HPDE6-E6E7 (cell line): ENCODE data around the gene TSPYL1.
"Not testable (repeated sequence)": the region's sequence is repeated elsewhere in the genome, so short reads cannot be mapped to it uniquely, and the experiment has no call there.

Source experiments
- DNase-seq: peaks from one replicate; pipeline ENCODE4 v3.0.0; 2011; ENCODE audit warnings: missing footprints; ENCODE audit errors: extremely low spot score

The TSPYL1 gene

DNA sequence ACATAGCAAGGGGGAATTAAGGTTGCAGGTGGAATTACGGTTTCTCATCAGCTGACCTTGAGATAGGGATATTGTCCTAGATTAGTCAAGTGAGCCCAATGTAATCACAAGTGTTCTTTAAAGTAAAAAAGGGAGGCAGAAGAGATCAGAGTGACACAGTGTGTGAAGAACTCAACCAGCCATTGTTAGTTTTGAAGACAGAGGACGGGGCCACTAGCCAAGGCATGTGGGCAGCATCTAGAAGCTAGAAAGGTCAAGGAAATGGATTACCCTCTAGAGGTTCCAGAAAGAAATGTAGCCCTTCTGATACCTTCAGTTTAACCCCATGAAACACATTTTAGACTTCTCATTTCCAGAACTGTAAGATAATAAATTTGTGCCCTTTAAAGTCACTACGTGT is 18.5 kb upstream of the TSPYL1 start:
- DNase-seq, result no peak

DNA sequence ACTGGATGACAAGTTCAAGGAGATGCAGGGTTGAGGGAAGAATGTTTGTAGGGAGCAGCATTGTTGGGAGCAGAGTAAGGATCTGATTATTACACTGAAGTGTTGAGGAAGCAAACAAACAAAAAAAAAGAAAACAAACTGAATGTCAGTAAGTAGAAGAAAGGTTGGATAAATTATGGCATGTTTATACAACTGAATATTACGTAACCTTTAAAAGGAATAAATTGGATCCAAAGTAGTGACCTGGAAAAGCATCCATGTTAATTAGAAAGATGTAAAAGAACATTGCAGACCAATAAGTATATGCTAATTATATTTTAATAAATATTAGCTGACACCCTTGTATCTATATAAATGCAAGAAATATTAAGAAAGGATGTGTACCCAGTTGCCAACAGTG is 12.8 kb upstream of the TSPYL1 start:
- DNase-seq, result no peak

DNA sequence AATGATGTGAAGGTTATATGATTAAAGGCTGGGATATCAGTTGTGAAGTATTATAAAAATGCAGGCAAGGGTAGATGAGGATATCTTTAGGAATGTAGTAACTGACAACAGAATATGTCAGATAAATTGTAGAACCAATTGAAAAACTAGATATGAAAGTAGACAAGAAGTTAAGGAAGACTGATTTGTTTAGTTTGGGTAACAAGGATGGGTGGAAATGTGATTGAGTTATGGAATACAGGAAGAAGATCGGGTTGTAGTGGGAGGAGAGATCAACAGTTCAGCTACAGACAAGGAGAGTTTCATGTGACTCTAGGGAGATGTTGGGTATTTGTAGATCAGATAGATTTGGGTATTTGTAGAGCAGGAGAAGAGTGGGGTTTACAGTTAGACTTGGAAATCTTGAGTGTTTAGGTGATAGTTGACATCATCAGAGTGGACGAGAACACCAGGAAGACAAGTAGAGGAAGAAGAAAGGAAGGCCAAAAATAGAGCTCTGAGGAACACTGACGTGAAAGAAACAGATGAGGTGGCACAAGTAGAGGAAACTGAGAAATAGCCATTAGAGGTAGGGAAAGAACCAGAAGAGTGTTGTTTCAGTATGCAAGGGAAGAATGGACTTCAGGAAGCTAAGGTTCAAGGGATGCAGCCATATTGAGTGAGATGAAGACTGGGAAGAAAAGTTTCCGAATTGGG is 12.1 kb upstream of the TSPYL1 start:
- DNase-seq, result no peak

DNA sequence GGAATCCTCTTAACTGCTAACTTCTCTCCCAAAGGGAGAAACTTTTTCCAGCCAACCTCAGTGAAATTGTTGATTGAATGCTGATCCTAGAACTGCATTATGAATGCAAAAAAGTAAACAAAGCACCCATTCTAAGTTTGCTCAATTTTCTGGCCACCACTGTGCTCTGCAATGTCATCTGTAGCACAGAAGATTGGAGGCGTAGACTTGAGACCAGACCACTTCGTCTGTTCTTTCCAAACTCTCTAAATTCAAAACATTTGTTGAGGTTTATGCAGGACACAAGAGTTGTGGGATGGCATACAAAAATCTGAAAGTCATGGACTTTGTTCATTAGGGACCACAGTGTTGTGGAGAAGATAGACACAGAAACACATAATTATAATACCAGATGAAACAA is 11.1 kb upstream of the TSPYL1 start:
- DNase-seq, result no peak

DNA sequence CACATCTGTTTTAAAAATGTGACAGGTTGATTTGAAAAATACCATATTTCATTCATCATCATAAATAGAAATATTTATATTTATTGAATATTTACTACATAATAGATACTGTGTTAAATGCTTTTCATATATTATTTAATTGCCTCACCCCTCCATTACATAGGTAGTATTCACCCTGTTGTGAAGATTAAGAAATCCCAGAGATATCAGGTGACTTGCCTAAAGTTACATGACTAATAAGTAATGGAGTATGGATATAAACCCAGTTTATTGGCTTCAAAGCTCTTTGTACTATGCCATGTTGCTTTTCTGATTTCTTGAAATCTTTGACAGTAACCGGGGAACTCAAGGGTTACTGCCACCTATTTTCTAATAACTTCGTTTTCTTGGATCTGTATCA is 10.1 kb upstream of the TSPYL1 start:
- DNase-seq, result no peak

DNA sequence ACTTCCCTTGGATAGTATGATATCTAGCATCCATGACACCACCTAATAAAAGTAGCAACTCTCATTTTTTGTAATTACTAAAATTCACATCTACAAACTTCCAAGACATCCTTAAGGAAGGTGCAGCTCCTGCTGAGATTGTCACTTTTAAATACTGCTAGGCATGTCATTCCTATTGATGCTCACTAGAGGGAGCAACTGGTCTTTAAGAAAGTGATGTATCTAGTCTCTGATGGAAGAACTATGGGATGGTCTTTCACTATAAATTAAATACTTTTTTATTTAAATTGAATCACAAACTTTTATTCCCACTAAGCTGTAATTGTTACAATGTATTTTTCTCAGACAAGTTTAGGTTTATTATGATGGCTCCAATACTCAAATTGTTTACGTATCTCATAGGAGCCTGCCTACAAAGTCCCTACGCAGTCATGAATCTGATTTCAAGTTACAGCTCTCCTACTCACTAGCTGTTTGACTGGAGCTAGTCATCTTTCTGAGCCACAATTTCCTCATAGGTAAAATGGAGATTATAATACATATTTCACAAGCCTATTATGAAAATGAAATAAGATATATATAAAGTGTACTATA is 8.1 kb upstream of the TSPYL1 start:
- no peak for DNase-seq

DNA sequence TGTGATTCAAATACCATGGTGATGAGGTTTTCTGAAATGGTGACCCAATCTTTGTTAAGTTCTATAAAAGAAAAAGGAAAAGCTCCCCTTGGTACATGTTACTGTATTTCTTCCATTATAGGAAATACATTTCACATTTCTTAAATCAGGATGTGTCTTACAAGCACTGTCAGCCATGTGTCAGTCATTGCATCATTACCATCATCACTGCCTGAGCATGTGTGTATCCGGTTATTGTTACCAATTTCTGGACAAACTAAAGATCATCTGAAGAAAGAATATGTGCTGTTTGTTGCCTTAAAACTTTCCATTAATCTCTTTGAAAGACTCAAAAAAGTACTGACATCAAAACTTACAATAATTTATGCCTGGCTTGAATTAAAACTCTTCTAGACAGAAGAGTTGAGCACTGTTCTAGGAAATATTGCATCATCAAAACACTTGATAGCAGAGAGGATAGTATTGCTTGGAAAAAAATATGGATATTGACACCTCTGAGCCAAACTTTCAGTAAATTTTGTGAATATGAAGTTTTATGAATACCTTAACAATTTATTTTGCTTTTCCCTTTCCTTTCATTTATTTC is 7.1 kb upstream of the TSPYL1 start:
- no peak for DNase-seq

DNA sequence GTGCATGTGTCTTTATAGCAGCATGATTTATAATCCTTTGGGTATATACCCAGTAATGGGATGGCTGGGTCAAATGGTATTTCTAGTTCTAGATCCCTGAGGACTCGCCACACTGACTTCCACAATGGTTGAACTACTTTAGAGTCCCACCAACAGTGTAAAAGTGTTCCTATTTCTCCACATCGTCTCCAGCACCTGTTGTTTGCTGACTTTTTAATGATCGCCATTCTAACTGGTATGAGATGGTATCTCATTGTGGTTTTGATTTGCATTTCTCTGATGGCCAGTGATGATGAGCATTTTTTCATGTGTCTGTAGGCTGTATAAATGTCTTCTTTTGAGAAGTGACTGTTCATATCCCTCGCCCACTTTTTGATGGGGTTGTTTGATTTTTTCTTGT is 5.3 kb upstream of the TSPYL1 start:
- DNase-seq, result not testable (repeated sequence)

DNA sequence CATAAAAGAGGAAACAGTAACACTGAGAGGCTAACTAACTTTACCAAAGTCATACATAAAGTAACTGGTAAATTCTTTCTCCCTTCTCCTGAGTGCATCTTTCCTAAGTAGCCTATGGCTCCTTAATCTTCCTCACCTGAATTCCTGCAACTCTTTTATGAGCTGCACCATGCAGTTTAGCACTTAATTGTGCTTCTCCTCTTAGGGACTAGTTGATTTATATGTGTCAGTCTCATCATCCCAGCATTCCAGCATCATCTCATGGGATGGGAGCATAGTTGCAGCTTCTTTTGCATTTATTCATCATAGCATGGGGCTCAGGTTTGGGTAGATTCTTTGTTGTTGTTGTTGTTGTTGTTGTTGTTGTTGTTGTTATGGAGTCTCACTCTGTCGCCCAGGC is 3.5 kb upstream of the TSPYL1 start:
- no peak for DNase-seq

DNA sequence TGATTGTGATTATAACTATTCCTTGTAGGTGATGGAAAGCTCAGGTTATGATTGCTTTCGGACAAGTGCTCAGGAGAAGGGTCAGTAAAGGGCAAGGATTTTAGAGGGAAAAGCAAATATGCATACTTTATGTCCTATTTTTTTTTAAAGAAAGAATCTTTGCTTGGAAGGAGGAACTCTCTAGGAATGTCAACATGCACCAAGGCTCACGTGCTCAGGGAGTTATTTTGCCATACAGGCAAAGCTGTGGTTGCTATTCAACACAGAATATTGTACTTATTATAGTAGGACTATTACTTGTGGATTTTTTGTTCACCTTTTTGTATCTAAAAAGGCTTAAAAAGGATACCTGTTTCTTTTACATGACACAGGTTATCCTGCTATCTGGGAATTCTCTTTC is 3.0 kb upstream of the TSPYL1 start:
- no peak for DNase-seq

DNA sequence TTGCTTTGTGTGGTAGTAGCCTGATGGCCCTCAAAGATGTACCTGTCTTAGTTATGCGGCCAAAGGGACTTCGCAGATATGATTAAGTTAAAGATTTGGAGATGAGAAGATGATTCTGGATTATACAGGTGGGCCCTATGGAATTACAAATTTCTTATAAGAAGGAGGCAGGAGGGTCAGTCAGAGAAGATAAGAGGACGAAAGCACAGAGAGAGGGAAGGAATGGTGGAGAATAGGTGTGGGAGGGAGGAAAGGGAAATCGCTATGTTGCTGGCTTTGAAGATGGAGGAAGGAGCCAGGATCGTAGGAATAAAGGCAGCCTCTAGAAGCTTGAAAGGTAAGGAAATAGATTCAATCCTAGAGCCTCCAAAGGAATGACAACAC is 1.2 kb upstream of the TSPYL1 start:
- DNase-seq, result no peak

DNA sequence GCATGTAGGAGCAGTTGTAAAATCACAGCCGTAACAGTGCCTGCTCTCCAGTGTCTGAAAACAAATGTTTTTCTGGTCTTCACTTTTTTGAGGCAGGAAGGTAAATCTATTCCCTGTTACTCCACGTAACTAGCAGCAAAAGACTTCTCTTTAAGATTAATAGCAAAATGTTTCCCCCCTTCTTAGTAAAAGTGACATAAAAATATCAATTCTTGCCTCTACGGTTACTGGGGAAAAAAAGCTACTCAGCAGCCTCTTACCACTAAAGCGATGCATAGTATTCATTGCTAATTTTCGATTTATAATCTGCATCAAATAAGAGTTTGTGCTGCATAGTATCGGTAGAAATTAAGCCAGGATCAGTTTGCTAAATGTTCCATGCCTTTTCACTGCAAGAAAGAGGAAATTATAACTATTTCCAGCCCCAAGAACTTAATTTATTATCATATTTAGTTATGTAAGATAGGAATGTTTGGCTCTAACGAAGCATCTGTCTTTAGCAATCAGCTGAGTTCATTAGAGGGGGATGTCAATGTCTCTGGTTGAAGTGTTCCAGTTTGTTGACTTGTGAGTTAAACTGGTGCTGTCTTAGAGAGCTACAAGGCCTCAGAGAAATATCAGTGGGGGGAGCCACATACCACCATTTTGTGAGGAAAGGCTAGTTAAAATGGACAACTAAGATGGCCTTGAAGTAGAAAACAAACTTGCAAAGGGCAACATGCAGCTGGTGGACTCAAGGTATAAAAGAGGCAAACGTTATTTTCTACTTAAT is 617 bp upstream of the TSPYL1 start:
- no peak for DNase-seq

DNA sequence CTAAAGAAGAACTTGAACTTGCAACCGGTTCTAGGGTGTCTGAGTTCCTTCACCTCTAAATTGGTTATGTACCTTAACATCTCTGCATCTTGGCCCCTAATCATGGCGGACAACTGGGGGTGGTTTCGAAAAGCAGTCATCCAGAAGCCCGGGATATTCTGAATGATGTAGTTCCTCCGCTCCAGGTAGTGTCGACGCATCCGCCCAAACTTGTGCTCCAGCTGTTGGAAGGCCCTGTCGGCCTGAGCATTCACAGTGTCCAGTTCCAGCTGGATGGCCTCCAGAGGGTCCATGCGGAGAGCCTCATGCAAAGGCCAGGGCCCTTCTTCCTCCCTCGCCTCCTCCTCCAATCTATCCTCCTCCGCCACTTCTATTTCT is 887 bp downstream of the TSPYL1 start:
- no peak for DNase-seq

DNA sequence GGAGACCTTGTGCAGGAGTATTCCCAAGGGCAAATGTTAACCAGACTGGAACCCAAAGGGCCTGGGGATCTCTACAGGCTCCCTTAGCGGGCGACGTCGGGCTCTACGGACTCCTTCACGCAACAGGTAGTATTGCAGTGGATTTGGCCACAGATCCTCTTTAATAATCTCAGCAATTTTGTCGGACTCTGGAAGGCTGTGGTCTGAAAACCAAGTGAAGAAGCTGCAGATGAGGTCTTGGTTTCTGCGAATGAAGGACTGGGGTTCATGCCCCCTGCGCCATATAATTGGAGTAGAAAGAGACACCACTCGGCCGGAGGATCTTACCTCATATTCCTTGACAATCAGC is 1.3 kb downstream of the TSPYL1 start:
- no peak for DNase-seq

DNA sequence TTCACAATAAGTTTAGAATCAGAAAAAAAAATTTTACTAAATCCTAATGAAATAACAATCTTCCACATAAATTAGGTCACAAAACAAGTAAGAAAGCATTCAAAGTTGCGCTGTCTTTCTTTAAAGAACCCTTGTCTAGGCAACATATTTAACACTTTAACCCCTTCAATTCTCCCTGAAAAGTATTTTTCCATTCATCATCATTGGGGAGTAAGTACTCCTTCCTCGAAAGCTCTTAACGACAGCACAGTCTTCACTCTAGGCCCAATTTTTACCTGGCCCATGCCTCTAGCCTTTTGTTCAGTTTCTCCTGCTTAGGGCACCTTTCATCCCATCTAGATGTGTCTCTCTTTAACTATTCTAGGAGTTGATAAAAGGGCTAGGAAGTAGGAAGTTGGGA is 2.6 kb downstream of the TSPYL1 start:
- no peak for DNase-seq

DNA sequence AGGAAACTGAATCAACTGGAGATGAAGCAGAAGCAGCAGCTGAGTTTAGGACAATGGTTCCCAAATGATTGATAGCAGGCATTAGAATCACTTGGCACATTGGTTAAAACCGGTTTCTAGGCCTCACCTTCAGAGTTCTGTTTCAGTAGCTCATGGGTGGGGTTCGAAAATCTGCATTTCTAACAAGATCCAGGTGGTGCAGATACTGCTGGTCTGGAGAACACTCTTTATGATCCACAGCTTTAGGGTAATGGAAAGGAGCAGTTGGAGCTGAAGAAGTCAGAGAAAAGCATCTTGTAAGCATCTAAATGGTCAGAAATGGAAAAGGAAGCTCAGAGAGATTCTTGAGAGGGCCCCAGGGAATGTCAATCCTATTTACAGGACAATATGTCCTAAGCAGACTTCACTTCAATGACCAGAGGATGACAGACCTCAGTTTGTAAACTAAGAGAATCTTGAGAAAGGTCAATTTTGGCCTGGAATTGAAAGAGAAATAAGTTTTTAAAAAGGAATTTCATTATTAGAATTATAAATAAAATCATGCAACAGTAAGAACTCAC is 8.5 kb downstream of the TSPYL1 start:
- no peak for DNase-seq

DNA sequence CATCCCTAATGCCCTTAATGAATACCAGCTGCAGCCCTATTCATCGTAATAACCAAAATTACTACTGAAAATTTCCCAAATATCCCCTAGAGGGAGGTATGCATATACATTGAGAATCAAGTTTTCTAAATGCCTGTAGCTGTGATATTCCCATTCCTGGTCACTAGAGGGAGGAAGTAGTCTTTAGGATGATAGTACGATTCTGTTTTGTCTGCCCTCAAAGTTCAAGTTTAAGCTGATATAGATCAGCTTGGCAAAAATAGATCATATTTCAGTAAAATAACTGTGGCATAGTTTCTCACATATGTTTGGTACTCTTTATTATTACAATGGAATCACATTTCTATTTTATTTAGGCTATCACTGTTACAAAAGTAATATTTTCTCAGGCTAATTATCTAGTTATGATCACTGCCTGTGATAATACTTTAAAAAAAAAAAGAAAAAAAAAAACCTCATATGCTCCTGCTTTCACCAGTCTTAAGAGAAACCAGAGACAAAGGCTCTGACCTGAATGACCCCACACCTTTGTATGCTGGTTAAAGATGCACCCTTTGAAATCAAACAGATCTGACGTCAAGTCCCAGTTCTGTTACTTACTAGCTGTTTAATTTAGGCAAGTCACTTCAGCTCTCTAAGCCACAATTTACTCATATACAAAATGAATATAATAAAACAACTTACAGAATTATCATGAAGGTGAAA is 11.0 kb downstream of the TSPYL1 start:
- no peak for DNase-seq

DNA sequence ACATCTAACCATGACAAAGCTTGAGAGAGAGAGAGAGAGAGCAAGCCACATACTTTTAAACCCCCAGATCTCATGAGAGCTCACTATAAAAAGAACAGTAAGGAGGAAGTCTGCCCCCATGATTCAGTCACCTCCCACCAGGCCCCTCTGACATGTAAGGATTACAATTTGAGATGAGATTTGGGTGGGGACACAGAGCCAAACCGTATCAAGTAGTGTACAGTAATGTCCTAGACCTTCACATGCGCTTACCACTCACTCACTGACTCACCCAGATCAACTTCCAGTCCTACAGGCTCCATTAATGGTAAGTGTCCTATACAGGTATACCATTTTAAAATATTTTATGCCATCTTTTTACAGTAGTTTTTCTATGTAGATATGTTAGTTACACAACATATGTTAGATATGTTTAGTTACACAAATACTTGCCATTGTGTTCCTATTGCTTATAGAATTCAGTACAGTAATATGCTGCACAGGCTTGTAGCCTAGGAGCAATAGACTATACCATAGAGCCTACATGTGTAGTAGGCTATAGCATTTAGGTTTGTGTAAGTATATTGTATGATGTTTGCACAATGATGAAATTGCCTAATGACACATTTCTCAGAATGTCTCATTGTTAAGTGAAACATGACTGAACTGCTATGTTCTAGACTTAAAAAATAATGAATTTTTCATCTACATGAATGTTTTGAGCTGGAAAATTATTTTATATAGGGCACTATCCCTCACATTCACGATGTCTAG is 11.7 kb downstream of the TSPYL1 start:
- no peak for DNase-seq

DNA sequence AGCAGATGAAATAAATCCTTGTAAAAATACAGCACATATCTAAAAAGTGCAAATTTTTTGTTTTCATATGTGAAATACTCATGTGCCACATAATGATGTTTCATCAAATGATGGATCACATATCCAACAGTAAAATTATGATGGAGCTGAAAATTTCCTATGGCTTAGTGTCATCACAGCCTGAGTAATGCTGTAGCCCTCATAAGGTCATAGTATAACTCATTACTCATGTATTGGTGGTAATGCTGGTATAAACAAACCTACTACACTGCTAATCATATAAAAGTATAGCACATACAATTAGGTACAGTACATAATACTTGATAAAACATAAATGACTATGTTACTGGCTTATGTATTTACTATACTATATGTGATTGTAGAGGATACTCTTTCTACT is 12.9 kb downstream of the TSPYL1 start:
- no peak for DNase-seq

DNA sequence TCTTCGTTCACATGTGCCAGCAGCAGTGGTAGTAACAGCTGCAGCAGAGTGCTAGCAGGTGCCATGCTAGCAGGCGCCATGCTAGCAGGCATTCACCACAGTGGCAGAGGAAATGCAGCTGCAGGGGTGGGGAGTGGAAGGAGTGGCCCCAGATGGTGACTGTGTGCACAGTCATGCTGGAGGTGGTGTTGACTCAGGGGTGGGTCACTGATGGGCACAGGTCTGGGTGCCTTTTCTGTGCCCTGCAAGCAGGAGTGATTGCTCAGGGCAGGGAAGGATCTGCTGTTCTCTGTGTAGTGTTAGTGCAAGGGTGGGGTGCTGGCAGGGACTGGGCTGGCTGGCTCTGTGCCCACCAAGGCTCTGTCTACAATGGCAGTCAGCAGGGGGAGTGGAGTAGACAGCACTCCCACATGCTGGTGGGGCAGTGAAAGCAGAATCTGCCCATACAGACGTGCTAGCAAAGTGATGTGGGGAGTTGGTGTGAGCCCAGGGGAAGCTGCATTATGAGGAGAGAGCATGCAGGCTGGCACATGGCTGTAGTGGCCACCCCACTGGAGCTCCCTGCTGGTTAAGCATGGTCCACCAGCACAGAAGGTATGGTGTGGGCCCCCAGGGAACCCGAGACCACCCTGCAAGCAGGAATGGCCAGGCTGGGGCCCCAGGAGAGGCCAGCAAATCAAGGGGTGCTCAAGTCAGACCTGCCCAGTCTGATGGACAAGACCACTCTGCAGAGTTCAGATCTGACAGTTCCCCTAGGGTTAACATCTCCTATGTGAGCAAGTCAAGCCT is 14.5 kb downstream of the TSPYL1 start:
- DNase-seq, result no peak

DNA sequence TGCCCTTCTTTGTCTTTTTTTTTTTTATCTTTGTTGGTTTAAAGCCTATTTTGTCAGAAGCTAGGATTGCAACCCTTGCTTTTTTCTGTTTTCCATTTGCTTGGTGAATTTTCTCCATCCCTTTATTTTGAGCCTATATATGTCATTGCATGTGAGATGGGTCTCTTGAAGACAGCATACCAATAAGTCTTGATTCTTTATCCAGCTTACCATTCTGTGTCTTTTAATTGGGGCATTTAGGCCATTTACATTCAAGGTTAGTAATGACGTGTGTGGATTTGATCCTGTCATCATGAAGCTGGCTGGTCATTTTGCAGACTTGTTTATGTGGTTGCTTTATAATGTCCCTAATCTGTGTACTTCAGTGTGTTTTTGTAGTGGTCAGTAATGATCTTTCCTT is 16.4 kb downstream of the TSPYL1 start:
- no peak for DNase-seq
